HG02938 (cell line): ENCODE data around the gene RIN3.

Experiments used
- ATAC-seq: cut with Tn5 transposase; IDR thresholded peaks from one replicate; pipeline ENCODE4 v1.9.1; 2021; ENCODE audit warnings: mild to moderate bottlenecking, moderate library complexity; ENCODE audit not compliant: unreplicated experiment

RIN3 gene

DNA sequence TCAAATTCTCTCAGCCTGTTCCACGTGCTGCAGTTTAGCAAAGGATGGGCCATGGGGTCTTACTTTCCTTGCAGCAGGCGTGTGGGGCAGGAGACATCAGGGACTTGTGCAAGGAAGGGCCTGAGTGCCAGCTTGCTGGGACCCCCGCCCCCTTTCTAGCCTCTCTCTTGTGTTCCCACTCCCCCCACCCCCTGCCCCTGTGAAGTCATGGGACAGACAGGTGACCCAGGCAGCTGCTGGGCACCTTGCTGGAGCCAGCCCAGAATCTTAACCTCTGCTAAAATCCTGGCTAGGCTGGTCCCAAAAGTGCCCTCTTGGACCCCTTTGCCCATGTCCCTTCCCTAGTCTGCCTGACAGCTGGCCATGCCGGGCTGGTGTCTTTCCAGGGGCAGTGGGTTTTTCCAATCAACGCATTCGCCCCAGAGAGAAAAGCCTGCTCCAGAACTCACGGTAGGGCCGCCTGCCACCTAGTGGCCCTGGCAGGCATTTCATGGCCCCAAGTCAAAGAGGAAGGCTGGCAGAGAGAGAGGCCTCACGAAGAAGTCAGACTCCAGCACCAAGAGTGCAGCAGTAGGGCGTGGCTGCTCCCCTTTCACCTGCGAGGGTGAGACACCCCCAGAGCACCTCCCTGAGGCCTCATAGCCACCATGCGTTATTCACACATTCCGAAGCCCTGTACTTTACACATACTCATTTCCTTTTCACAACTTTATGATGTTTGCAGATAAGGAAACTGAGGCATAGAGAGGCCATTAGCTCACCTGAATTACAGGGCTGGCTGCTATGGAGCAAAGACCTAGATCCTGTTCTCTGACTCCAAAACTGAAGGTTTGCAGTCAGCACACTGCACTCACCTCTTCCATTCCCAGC lies 167.4 kb downstream of the RIN3 start:
- no peak for ATAC-seq

DNA sequence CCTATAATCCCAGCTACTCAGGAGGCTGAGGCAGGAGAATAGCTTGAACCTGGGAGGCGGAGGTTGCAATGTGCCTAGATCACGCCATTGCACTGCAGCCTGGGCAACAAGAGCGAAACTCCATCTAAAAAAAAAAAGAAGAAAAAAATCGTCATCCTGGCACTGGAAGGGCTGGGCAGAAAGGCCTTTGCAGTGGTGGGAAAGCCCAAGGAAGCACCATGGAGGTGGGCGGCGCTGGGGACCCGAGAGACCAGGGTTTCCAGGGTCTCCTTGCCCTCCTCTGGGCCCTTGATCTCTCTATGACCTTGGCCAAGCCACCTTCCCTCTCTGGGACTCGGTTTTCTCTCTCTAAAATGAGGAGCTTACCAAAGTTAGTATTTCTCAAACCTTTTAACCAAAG lies 169.5 kb downstream of the RIN3 start:
- no peak for ATAC-seq

DNA sequence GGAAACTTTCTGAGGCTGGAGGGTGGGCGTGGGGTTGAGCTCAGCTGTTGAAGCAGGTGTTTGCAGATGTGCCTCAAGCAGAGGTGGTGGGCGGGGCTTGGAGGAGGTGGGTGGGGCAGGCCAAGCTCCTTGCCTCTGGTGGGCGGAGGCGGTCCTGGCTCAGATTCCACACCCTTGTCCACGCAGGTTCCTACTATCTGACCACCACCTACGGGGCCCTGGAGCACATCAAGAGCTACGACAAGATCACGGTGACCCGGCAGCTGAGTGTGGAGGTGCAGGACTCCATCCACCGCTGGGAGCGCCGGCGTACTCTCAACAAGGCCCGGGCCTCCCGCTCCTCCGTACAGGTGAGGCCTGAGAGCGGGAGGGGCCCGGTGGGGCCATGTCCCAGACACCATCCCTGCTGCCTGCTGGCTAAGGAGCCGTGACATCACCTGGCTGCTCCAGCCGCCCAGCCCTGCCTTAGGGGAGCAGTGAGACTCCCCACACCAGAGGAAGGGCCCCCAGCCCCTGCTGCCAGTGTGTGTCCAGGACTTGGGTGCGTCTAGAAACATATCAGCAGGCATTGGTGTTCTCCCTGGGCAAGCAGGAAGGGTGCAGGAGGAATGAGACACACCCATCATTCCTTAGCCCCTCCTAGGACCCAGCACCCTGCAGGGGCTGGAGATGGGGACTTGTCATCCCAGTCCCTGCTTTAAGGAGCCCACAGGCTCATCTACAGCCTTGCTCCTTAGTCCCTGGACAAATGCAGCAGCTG lies 171.4 kb downstream of the RIN3 start:
- ATAC-seq = no peak

DNA sequence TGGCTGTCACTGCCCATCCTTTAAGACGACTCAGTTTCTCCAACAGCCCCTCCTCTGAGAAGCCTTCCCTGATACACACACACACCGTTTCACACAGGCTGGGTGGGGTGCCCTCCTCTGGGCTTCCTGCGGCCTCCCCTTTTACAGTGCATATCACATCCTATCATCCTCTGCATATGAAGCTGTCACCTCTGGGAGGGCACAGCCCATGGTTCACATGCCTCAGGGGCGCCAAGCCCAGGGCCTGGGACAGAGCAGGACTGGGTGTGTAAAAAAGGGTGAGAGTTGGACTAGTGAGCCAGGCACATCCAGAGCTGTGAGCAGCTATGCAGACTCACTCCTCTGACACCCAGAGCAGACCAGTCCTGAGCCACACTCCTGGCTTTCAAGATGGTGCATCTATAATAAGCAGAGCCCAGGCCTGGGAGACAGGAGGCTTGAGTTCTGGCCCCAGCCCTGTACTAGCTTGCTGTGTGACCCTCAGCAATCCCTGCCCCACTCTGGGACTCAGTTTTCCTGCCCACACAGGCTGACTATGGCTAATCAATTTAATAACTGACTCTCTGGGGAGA lies 172.3 kb downstream of the RIN3 start:
- ATAC-seq = no peak

DNA sequence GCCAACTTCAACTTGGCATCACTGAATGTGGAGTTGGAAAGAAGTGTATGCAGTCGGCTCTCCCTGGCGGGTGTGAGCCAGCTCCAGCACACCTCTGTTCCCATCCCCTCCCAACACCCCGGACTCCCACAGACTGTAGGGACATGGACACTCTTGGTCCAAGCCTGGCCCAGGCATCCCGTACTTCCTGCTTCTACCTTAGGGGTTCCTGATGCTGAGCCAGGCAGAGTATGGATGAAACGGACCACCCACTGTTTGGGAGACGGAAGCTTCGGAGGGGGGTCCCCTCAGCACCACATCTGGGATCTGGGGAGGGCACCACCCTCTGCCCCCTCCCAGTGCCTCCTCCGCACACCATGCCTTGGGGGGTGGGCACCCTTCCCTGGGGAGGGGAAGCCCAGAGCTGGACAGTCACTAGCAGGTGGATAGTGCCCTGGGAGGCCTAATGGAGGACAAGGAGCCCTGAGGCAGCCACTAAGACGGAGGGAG lies 172.9 kb downstream of the RIN3 start:
- no peak for ATAC-seq

DNA sequence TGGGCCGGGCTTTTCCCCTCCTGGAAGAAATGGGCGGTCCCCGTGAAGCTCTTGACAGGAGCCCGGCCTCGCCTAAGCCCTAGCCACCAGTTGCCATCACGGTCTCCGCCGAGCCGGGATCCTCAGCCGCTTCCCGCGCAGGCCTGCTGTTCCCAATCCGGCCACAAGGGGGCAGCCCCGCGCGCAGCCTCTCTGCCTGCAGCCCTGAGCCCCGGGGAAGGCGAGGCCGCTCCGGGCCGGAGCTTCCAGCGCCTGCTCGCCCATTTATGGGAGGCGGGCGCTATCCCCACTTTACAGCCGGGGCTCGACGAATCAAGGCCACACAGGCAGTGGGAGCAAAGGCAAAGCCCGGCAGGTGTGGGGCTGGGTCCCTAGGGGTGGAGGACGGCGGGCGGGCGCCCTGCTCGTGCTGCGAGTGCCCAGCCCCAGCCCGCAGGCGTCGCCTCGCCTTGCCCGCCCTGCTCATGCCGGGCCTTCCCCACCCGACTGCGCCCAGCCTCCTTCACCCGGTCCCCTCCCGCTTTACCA lies 173.4 kb downstream of the RIN3 start:
- no peak for ATAC-seq

DNA sequence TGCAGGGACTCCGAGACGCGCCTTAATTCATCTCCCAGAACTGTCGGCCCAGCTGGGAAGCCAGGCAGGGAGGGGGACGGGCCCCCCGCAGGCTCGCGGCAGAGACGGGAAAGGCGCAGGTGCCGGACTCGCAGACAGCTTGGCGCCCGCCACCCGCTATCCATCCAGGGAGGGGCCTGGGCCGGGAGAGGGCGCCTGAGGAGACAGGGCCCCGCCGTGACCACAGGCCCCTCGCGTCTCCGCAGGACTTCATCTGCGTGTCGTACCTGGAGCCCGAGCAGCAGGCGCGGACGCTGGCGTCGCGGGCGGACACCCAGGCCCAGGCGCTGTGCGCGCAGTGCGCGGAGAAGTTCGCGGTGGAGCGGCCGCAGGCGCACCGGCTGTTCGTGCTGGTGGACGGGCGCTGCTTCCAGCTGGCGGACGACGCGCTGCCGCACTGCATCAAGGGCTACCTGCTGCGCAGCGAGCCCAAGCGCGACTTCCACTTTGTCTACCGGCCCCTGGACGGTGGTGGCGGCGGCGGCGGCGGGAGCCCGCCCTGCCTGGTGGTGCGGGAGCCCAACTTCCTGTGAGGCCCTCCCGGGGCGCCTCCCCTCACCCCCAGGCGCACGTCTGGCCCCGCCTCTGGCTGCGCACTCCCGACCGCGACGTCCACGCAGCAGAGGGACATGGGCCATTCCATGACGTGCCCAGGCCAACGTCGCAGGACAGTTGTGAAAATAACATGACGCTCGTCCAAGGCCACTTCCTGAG lies 174.3 kb downstream of the RIN3 start:
- ATAC-seq = no peak

DNA sequence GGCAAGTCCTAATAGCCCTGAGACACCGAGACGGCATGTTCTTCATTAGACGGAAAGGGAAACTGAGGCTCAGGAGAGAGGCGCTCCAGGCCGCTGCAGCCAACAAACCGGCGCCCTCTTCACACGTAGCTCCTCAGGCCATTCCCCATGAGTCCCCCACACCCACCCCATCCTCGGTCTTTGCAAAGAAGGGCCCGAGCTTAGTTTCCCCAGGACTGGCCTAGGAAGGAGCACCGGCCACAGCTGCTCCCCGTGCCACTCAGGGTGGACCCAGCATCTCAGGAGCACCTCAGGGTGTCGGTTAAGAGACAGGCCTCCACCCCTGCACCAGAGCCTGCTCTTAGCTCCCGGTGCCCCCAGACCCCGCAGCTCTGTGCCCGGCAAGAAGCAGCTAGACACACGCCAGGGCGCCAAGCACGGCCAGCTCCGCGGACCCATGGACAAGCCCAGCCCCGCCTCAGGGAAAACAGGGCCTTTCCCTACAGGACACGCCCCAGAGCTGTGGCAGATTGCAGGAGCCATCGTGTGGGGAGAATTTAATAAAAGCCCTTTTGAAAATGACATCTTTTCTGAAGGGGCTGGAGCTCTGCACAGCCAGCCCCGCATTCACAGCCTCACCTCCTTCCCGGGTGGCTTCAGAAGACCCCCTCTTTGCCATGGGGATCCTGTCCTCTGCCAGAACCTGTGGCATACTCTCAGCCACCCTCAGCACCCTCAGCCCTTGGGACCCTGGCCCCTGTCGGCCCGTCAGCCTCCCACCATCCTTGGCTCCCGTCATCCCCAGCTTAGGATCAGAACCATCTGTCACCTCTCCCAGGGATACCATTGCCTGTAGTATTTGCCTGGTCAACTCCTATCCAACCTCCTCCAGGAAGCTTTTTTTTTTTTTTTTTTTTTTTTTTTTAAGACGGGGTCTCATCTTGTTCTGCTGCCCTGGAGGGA lies 175.1 kb downstream of the RIN3 start:
- ATAC-seq = no peak

DNA sequence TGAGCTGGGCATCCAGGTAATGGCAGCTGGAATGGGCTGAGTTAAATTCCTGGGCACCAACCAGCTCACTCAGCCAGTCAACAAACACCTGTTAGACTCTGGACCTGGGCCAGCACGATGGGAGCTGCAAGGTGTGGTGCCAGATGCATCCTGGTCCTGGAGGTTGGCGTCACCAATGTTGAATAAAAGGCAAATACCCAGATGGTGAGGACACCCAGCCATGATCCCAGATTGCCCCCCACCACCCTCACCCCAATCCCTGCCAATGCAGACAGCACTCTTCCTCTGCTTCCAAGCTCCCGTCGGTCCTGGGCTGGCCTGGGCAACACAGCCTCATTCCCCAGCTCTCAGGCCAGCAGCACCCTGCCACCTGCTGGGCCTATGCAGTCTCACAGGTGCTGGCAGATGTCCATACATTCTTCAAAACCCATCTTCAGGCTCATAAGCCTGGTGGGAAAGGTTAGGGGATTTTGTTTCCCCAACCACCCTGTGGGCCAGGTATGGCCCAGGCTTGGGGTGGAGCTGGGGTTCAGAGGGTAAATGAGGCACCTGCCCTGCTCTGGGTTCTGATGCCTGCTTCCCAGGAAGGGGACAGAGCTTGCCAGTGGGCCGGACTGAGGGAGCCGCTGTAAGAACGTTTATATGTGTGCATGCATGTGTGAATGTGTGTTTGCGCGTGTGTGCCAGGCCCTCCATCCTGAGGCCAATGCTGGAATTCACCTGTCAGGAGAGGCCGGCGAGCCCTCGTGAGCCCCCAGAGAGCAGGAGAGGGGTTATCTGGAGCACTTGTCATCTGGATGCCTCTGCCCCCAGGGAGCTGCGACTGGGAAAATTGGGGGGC lies 176.8 kb downstream of the RIN3 start:
- no peak for ATAC-seq

DNA sequence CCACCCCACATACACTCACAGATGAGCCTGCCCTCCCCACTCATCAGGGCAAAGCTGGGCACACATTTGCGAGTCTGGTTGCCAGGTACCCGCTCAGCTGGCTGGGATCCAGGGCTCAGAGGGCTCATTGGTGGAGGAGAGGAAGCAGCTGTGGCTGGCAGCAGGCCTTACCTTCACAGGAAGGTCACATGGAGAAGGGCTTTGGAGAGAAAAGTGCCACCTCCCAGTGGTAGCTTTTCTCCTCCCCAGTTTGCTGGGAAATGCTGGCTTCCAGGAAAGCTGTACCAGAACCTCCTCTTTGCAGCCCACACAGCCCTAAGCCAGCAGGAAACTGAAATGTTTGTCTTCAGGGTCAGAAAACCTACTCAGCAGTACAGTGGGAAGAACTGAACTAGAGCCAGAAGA lies 179.2 kb downstream of the RIN3 start:
- no peak for ATAC-seq

DNA sequence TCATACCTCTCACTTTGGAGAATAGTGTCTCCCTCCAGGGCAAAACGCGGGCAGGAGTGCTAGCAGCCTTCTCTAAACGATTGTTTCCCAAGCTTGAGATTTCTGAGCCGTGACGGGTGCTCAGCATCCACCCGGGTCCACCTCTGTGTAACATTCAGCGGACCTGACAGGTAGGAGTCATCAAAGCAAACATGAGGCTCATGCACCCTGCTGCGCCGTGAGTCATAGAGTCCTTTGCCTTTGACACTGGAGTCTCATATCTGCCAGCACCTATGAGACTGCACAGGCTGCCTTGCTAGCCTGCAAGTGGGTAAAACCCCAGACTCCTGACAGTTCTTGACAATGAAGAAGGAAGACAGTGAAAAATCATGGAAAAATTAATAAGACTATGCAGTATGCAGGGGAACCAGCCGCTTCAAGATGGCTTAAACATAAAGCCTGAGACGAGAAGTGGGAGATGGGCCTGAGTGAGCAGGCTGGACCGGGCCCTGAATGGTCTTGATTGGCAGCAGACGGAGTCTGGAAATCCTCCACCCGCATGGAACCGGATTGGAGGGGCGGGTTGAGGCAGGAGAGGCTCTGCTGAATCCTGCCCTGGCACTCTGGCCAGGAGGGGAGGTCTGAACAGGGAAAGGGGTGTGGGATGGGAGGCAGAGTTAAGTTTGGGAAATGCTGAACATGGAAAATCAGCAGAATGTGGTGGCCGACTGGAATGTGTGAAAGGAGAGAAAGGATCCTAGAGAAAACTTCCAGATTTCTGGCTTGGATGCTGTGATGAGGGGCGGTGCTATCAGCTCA lies 180.6 kb downstream of the RIN3 start:
- no peak for ATAC-seq

DNA sequence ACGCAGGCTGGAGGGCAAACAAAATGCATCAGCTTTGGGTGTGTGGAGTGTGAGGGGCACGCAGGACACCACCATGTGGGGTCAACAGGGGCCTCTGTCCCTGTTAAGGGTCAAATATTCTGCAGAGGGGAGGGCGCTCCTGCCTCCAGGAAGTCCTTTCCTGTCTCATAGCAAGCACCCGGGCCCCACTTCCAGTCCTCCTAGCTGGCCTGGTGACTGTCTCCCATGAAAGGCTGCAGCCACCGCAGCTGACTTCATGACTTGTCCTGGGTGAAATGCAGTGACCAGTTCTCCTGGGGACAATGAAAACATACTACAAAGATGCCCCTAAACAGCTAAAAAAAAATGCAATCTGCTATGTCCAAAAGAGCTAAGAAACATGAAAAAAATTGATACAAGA lies 181.2 kb downstream of the RIN3 start:
- no peak for ATAC-seq

DNA sequence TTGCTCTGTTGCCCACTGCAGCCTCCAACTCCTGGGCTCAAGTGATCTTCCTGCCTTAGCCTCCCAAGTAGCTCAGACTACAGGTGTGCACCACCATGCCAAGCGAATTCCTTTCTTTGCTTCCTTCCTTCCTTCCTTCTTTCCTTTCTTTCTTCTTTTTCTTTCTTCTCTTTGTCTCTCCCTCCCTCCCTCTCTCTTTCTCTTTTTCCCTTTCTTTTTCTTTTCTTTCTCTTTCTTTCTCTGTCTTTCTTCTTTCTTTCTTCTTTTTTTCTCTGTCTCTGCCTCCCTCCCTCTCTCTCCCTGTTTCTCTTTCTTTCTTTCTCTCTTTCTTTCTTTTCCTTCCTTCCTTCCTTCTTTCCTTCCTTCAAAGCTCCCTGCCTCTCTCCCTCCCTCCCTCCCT lies 182.0 kb downstream of the RIN3 start:
- no peak for ATAC-seq

DNA sequence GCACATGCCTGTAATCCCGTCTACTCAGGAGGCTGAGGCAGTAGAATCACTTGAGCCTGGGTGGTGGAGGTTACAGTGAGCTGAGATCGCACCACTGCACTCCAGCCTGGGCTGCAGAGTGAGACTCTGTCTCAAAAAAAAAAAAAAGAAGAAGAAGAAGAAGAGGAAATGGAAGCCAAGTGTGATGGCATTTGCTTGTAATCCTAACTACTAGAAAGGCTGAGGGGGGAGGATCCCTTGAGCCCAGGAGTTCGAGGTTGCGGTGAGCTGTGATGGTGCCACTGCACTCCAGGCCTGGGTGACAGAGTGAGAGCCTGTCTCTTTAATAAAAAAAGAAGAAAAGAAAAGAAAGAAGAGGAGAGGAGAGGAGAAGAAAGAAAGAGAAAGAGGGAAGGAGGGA lies 182.8 kb downstream of the RIN3 start:
- ATAC-seq = no peak

DNA sequence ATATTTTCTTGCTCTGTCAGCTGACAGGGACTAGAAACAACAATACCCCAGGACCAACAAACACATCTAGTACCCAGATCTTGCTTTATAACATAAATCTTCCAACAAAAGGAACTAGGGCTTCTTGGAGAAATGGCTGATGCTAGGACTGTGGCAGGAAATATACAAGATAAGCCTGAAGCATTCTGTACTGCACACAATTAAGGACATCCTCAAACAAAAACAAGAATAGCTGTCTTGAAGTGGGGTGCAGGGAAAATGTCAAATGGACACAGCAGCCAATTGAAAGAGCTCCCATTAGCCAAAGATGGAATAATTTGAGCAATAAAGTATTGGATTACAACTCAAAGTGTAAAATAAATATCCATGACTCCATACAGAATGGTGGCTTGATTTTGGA lies 184.8 kb downstream of the RIN3 start:
- no peak for ATAC-seq

DNA sequence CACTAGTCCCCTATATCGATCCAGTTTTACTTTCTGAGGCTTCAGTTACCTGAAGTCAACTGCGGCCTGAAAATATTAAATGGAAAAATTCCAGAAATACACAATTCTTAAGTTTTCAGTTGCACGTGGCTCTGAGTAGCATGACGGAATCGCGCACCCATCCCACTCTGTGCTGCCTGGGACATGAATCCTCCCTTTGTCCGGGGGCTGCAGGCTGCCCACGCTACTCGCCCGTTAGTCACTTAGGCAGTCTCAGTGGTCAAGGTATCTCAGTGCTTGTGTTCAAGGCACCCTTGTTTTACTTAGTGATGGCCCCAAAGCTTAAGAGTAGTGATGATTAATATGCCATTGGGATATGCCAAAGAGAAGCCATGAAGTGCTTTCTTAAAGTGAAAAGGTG lies 188.2 kb downstream of the RIN3 start:
- ATAC-seq = no peak

DNA sequence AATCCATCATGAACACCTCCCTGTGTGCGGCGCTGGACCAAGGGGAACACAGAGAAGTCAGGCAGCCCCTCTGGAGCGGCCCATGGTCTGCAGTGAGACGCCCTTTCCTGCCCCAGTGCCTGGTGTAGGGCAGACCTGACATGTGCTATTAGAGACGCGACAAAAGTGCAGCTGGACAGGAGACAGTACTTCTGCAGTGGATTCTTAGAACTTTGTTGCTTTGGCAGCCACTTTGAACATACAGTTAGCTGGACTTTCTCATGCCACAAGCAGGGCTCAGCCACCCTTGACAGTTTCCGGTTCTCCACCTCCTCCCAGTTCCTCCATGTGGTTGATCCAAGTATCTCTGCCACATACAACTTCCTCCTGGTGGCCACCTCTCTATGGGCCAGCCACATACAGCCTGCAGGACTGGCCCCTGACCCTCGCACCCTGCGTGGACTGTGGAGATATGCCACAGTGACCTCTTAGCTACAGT lies 188.9 kb downstream of the RIN3 start:
- ATAC-seq = no peak

DNA sequence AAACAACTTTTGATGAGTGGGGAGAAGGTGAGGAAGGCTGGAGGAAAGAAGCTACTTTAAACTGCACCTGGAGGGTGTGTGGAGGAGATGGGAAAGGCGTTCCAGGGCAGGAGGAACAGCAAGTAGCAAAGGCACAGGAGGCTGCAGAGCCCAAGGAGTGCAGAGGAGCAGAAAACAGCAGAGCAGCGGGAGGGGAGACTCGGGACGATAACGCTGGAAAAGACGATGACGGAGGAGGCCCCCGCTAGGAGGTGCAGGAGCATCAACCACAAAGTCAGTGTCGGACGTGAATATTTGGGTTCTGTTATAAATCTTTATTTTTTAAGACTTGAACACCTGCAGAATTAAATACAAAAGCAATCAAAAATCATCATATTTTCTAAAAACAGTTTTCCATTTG lies 189.9 kb downstream of the RIN3 start:
- no peak for ATAC-seq
